22Rv1 (cell line): ENCODE results near the gene DRD2.

ENCODE experiments used
- ZFX ChIP-seq: fragments of 450-650 bp; IDR thresholded peaks from 2 replicates; pipeline ENCODE4 v1.6.1; 2017; ENCODE audit warnings: antibody characterized with exemption, borderline replicate concordance
- TF ChIP-seq, protein P1 (sequence below): fragments of 450-650 bp; IDR thresholded peaks from 2 replicates; pipeline ENCODE4 v1.5.1; 2017; ENCODE audit warnings: mild to moderate bottlenecking

DNA sequence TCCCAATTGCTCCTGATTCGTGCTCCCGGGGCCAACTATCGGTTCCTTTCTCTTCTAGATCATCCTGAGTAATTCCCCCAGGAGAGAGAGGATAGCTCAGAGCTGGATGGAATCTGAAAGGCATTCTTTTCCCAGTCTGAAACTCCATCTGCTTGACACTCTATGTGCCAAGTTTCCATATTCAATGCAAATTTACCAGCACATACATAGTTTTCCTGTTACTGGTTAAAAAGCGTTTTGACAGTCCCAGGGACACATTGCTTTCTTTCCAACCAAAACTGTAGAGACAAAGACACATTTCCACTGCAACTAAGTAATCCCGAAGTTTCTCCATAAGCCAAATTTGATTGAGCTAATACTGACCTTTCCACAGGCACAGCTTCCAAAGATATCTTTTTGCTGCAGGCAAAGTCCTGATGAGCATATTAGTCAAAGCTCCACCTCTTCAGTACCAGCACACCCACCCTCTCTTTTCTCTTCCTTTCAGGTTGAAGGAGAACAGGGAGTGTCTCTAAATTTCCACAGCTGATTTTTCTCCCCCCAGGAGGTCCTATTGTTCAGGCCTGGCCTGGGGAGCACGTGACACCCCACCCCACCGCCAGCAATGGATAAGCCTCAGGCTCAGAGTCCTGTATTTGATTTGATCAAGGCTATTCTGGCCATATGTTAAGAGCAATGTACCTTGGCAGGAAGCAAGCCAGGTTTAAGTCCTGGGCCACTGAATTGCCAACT is 97.4 kb downstream of the DRD2 start:
- TF ChIP-seq, protein P1, sequence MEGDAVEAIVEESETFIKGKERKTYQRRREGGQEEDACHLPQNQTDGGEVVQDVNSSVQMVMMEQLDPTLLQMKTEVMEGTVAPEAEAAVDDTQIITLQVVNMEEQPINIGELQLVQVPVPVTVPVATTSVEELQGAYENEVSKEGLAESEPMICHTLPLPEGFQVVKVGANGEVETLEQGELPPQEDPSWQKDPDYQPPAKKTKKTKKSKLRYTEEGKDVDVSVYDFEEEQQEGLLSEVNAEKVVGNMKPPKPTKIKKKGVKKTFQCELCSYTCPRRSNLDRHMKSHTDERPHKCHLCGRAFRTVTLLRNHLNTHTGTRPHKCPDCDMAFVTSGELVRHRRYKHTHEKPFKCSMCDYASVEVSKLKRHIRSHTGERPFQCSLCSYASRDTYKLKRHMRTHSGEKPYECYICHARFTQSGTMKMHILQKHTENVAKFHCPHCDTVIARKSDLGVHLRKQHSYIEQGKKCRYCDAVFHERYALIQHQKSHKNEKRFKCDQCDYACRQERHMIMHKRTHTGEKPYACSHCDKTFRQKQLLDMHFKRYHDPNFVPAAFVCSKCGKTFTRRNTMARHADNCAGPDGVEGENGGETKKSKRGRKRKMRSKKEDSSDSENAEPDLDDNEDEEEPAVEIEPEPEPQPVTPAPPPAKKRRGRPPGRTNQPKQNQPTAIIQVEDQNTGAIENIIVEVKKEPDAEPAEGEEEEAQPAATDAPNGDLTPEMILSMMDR, result no peak
- TF ChIP-seq ZFX, result no peak
